ENCODE results near the gene TNC. TPM values are rescaled to one million over a fixed set of nuclear protein-coding genes. Genes with fewer than 3 reads are reported as not detected.

The TNC gene
- total RNA-seq, 1 experiment from 2014 or later: 11.4 TPM

GRCh38 chr9:115142517-115143270, 24.7 kb upstream of the TNC start:
- H3K9me3 ChIP-seq: 0 out of 2 replicates have a peak, but pooled peaks cover 5% of the 10 kb centered on the region
- Mint-ChIP-seq H3K36me3 (ENCODE audit: insufficient read depth, unreplicated experiment) (peaks cover 5% of the 10 kb centered on the region), H3K27ac (ENCODE audit: unreplicated experiment) (no peak overlapping the region), H3K4me1 (ENCODE audit: low read depth, unreplicated experiment) (peaks cover 4% of the 10 kb centered on the region), H3K27me3 (ENCODE audit: insufficient read depth, unreplicated experiment) (peaks cover 2% of the 10 kb centered on the region), H3K4me3 (ENCODE audit: unreplicated experiment) (no peak overlapping the region), H3K9me3 (ENCODE audit: unreplicated experiment) (no peaks in the 10 kb centered on the region)
- H3K36me3 ChIP-seq (ENCODE audit: control insufficient read depth, insufficient read depth, low read length): no peaks in the 10 kb centered on the region
- ChIA-PET POLR2A (no interaction called here), CTCF (no interaction called here)
- no peaks in the 10 kb centered on the region for H3K27me3 ChIP-seq (replicated peaks; ENCODE audit: control insufficient read depth, insufficient read depth, low read length)
- intact Hi-C loops (cut with micrococcal nuclease; ENCODE audit: unreplicated experiment): no loop called here
- BruUV-seq (replicated peaks): no TSS peak
- H3K4me3 ChIP-seq (ENCODE audit: low read depth, low read length): no peak overlapping the region
- no peak for DNase-seq
- H3K4me1 ChIP-seq: peaks cover 8% of the 10 kb centered on the region
- TF ChIP-seq CTCF (IDR thresholded peaks at IDR 0.05; ENCODE audit: insufficient read depth in 1 of 2, low read depth in 1 of 2, low read length in 1 of 2, severe bottlenecking in 1 of 2, unreplicated experiment in 1 of 2): no peak

- Histone ChIP-seq H3K4me3 (ENCODE audit: low read depth, low read length) (no peak overlapping the region), H3K36me3 (ENCODE audit: control insufficient read depth, insufficient read depth, low read length) (no peaks in the 10 kb centered on the region), H3K27me3 (replicated peaks; ENCODE audit: control insufficient read depth, insufficient read depth, low read length) (no peaks in the 10 kb centered on the region), H3K4me1 (peaks cover 8% of the 10 kb centered on the region), H3K9me3 (0 out of 2 replicates have a peak, but pooled peaks cover 5% of the 10 kb centered on the region)
- POLR2A ChIA-PET: no interaction called here
- H3K36me3 Mint-ChIP-seq (ENCODE audit: insufficient read depth, unreplicated experiment): peaks cover 5% of the 10 kb centered on the region
- H3K4me3 Mint-ChIP-seq (ENCODE audit: unreplicated experiment): no peak overlapping the region
- CTCF ChIA-PET: no interaction called here
- no peak for DNase-seq
- TF ChIP-seq CTCF (IDR thresholded peaks at IDR 0.05; ENCODE audit: insufficient read depth in 1 of 2, low read depth in 1 of 2, low read length in 1 of 2, severe bottlenecking in 1 of 2, unreplicated experiment in 1 of 2): no peak
- H3K27ac Mint-ChIP-seq (ENCODE audit: unreplicated experiment): no peak overlapping the region
- H3K27me3 Mint-ChIP-seq (ENCODE audit: insufficient read depth, unreplicated experiment): peaks cover 2% of the 10 kb centered on the region
- no peaks in the 10 kb centered on the region for H3K9me3 Mint-ChIP-seq (ENCODE audit: unreplicated experiment)
- BruUV-seq (replicated peaks): no TSS peak
- intact Hi-C loops (cut with micrococcal nuclease; ENCODE audit: unreplicated experiment): no loop called here
- H3K4me1 Mint-ChIP-seq (ENCODE audit: low read depth, unreplicated experiment): peaks cover 4% of the 10 kb centered on the region
These were observed 24.1 kb upstream of the TNC start for GRCh38 chr9:115142090-115142489.

- Mint-ChIP-seq H3K27ac (ENCODE audit: unreplicated experiment) (no peak overlapping the region), H3K4me1 (ENCODE audit: low read depth, unreplicated experiment) (peaks cover 2% of the 10 kb centered on the region), H3K9me3 (ENCODE audit: unreplicated experiment) (no peaks in the 10 kb centered on the region), H3K36me3 (ENCODE audit: insufficient read depth, unreplicated experiment) (peaks cover 5% of the 10 kb centered on the region), H3K27me3 (ENCODE audit: insufficient read depth, unreplicated experiment) (peaks cover 2% of the 10 kb centered on the region), H3K4me3 (ENCODE audit: unreplicated experiment) (no peak overlapping the region)
- ChIA-PET CTCF (no interaction called here), POLR2A (no interaction called here)
- no peak for DNase-seq
- H3K36me3 ChIP-seq (ENCODE audit: control insufficient read depth, insufficient read depth, low read length): no peaks in the 10 kb centered on the region
- H3K4me3 ChIP-seq (ENCODE audit: low read depth, low read length): no peak overlapping the region
- TF ChIP-seq CTCF (IDR thresholded peaks at IDR 0.05; ENCODE audit: insufficient read depth in 1 of 2, low read depth in 1 of 2, low read length in 1 of 2, severe bottlenecking in 1 of 2, unreplicated experiment in 1 of 2): no peak
- 0 out of 2 replicates have a peak, but pooled peaks cover 5% of the 10 kb centered on the region for H3K9me3 ChIP-seq
- BruUV-seq (replicated peaks): no TSS peak
- no peaks in the 10 kb centered on the region for H3K27me3 ChIP-seq (replicated peaks; ENCODE audit: control insufficient read depth, insufficient read depth, low read length)
- intact Hi-C loops (cut with micrococcal nuclease; ENCODE audit: unreplicated experiment): no loop called here
- peaks cover 3% of the 10 kb centered on the region for H3K4me1 ChIP-seq
These were observed 23.7 kb upstream of the TNC start for GRCh38 chr9:115141612-115142011.
